Measurements from ENCODE around the gene MRPS12. TPM values are rescaled to one million over a fixed set of nuclear protein-coding genes. Genes with fewer than 3 reads are reported as not detected.

The MRPS12 gene
- polyA plus RNA-seq, 2 of the 4 experiments (the other 2 are of a cell fraction): 92.8 to 217 TPM

GRCh38 chr19:38975214-38975860 is 44.6 kb downstream of the MRPS12 start, which contains the start of gene FBXO17 (continued):
- TF ChIP-seq ESRRA (IDR thresholded peaks at IDR 0.05; ENCODE audit: borderline replicate concordance, low read length) (no peak), RFX5 (IDR thresholded peaks at IDR 0.05) (no peak), RAD21 (conservative IDR thresholded peaks at IDR 0.05 in 1 of 2, IDR thresholded peaks at IDR 0.05 in 1 of 2) (0 out of 5 replicates have a peak, but pooled peaks have one; percentile 11 to 16), E2F6 (IDR thresholded peaks at IDR 0.05; ENCODE audit: borderline replicate concordance, low read depth) (peak; percentile 97), FOSL2 (IDR thresholded peaks at IDR 0.05) (no peak), FOSL2 (CRISPR knock-in tag; IDR thresholded peaks at IDR 0.05) (peak; percentile 11; the same call in 1 of the 2 replicates), RARB (CRISPR knock-in tag; IDR thresholded peaks at IDR 0.05) (no peak), SMC3 (IDR thresholded peaks at IDR 0.05) (no peak), EHF (CRISPR knock-in tag; IDR thresholded peaks at IDR 0.05) (peak; percentile 81; the same call in 1 of the 2 replicates), JUNB (IDR thresholded peaks at IDR 0.05) (no peak), HOXA7 (CRISPR knock-in tag; IDR thresholded peaks at IDR 0.05) (peak; percentile 34; the same call in 1 of the 2 replicates), REST (IDR thresholded peaks at IDR 0.05) (no peak; the same call in 1 of the 2 replicates), EHMT2 (IDR thresholded peaks at IDR 0.05; ENCODE audit: low read depth) (no peak), CBX8 (IDR thresholded peaks at IDR 0.05) (no peak), PBX3 (IDR thresholded peaks at IDR 0.05) (peak; percentile 66), NPAS2 (CRISPR knock-in tag; IDR thresholded peaks at IDR 0.05; ENCODE audit: borderline replicate concordance) (no peak), HES2 (IDR thresholded peaks at IDR 0.05) (no peak), CHD2 (IDR thresholded peaks at IDR 0.05; ENCODE audit: low read length, partially characterized antibody) (no peak), PHF8 (IDR thresholded peaks at IDR 0.05; ENCODE audit: borderline replicate concordance, low read depth) (peak; percentile 82), NFE2L2 (conservative IDR thresholded peaks at IDR 0.05; ENCODE audit: low read length) (no peak), GATA3 (IDR thresholded peaks at IDR 0.05; ENCODE audit: borderline replicate concordance) (no peak), TP53 (CRISPR knock-in tag; IDR thresholded peaks at IDR 0.05) (peak; percentile 86; the same call in 1 of the 2 replicates), CTCF (IDR thresholded peaks at IDR 0.05) (no peak; the same call in 2 of the 3 replicates), ZFP36 (IDR thresholded peaks at IDR 0.05; ENCODE audit: borderline replicate concordance, partially characterized antibody) (peak; percentile 88), HMGXB4 (CRISPR knock-in tag; IDR thresholded peaks at IDR 0.05; ENCODE audit: borderline replicate concordance) (peak; percentile 58), ZSCAN20 (CRISPR knock-in tag; IDR thresholded peaks at IDR 0.05) (no peak), HOXB13 (CRISPR knock-in tag; IDR thresholded peaks at IDR 0.05; ENCODE audit: low read depth) (peak; percentile 89; the same call in 1 of the 2 replicates), MAX (IDR thresholded peaks at IDR 0.05) (peak; percentile 100), SREBF2 (IDR thresholded peaks at IDR 0.05) (no peak; the same call in 1 of the 2 replicates), POLR2A (IDR thresholded peaks at IDR 0.05; ENCODE audit: low read length) (peak; percentile 41), TFCP2L1 (CRISPR knock-in tag; IDR thresholded peaks at IDR 0.05) (0 out of 2 replicates have a peak, but pooled peaks have one; percentile 58), USF2 (IDR thresholded peaks at IDR 0.05) (peak; percentile 77), MAFK (IDR thresholded peaks at IDR 0.05; ENCODE audit: partially characterized antibody) (no peak)
